HG02798 (cell line): ENCODE measurements around the gene IKZF2.
A peak's percentile ranks its signal among the peaks of the same experiment; 100 is the strongest.

Experiments
- ATAC-seq: cut with Tn5 transposase; IDR thresholded peaks from one replicate; pipeline ENCODE4 v1.9.1; 2021; ENCODE audit warnings: mild to moderate bottlenecking; ENCODE audit not compliant: unreplicated experiment, poor library complexity

IKZF2 gene

DNA sequence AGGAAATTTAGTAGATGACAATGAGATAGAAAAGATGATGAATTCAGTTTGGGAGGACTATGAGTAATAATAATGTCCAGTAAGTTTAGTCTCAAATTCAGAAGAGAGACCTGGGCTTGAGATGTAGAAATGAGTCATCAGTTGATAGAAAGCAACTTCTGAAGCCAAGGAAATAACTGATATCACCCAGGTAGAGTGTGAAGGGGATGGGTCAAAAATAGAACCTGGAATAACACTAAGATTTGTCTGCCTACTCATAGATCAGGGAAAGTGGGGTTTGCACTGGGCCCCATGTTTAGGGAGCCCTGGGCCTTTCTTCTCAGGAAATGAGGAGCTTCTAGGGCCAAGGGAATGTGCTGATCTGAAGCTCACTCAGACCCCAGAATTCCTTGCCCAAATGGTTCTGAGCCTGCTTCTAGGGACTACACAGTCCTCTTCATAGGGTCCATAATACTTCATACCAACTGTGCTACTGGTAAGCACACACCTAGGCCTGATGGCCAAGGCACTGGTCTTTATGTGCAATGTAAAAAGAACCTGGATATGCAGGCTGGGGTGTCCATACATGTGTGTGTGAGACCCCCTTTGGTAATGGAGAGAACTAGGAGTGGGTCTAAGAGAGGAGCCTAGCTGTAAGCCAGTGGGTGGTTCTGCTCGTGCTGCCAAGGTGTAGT is 141.2 kb downstream of the IKZF2 start:
- ATAC-seq: no peak

DNA sequence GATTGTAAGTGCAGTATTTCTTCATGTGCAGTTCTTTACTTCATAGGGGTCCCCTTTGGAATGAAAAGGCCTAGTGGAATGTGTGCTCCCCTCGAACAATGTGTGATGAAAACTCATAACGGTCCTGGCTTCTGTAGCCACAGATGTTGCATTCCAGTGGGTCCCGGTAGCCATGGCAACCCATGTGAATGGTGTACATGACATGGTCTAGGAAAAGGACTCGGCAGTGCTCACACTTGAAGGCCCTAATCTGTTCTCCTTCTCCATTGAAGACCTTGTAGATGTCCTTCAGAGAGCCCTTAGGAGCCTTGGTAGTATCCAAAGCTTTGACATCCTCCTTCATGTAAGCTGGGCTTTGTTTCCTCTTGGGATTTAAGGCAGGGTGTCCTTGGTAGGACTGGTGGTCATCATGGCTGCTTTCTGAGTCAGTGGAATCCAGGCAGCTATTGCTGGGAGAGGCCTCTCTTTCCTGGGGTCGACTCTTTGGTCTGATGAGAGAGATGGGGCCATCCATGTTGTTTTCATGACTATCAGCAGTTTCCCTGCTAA is 144.0 kb downstream of the IKZF2 start:
- no peak for ATAC-seq

DNA sequence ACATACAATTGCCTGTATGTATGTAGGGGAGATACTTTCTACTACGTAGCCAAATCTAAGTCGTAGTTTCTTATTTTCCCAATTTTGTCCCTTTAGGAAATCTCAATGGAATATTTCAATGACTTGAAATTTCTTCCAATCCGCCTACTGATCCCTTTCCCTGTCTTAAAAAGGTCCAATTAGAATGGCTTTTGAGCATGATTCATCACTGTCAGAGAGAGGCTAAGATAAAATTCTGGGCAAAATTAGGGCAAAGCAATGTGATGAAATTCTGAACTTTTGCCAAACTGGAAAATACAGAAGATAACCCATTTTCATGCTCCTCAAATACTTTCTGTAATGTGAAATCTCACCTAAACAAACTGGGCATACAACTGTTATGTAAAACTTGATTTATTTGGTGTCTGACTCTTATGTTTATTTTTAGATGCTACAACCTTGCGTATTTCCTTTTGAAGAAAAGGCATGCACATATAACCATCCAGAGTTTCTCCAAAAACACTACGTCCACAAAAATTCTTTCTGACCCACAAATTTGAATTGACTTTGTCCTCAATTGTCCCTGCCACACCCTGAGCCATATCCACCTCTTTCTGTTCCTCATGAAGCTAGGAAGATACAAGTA is 147.1 kb downstream of the IKZF2 start:
- ATAC-seq: no peak

DNA sequence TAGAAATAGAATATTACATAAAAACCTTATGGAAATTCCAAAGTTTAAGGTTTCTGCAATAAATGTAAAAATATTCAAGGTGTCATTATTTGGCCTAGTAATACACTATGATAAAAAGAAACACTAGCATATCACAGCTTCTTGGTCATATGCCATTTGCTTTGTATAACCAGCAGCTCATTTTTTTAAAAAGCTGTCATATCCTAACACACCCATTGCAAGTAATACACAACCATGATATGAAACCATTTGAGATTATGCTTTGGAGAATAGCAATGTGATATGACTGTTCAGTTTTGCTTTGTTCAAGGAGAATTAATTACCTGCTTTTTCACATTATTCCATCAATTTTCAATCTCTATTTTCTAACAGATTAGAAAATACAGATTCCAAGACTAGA is 149.0 kb downstream of the IKZF2 start:
- ATAC-seq: no peak

DNA sequence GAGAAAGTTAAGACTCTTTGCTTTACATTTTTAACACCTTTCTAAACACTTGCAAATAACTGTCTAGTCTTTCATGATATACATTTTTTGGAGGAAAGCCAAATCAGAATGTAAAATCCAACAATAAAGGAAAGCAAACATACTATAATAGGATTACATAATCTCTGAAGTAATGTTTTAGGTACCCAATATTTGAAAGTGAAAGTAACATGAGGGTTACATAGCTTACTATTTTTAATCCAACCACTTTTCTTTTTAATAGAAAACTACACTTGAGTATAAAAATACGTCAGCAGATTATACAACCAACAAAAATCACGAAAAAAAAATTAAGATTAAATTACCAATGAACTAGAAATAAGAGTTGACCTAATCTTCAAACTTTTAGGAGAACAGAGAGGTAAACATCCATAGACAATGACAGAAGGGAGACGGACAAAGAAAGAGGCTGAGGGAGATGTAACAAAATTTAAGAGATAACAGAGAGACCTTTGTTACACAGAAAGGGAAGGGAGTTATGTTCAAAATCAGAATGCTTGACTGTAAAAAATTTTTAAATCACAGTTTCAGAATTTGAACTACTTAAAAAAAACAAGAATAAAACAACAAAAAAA is 150.0 kb downstream of the IKZF2 start:
- ATAC-seq: no peak

DNA sequence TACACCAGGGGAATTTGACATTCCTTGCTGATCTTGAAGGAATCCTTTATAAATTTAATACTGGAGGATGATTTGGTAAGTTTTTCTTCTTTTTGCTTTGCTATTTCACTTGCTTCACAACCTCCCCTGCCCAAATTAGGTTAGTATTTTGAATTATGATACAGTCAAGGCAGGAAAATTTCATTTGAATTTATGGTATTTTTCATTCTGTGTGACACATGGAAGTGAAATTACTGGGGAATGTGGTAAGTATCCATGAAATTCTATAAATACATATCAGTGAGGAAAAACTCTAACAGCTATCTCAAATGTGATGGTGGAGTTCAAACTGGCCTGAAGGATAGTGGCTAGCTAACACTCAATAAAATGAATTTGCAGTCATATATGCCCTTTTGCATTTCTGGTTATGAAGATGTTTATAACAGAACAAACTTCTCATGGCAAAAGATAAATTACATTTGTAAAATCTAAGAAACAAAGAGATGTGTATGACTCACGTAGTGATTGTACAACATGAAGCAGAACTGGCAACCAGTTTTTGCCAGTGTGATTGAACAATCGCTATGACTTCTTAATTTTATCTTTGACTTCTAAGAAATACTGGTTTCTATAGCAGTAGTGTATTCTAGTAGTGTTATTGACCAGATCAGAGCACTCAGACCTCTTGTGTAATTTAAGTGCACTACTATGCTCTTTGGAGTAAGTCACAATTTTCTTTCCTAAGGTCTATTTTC is 152.6 kb downstream of the IKZF2 start:
- no peak for ATAC-seq

DNA sequence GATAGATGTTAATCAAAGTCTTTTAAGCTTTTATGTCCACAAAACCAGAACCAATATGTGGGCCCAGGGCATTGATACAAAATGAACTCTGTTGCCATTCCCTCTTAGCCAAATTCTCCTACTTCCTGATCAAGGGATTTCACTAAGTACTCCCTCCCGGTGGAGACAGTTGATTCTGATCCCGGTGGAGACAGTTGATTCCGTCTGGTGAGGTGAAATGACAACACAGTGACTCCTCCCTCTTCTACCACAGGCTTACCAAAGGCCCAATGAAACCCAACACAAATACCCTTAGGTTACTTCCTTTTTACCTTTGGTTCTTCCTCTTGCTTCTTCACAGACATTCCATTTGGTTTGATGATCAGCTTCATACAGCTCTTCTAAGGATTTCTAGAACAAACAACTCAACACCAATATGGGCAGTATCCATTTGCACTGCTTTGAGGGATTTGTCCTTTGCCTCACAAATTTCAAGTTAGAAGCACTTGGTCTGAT is 153.8 kb downstream of the IKZF2 start:
- ATAC-seq: no peak

DNA sequence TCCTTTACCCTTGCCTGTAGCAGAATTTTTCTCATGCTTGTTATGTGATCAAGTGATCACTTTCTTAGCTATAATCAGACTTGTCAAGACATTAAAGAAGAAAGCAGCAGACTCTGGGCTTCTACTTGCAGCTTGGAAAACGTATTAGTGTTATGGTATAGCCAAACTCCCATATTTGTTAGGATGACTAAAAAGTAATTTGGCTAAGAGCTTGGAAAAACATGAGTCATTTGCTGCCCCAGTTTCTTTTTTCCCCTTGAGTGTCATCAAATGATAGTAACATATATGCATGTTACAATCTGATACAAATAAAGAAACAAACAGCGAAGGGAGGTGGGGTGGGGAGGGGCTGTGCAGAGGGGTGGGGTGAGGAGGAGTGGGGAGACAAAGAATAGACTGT is 155.5 kb downstream of the IKZF2 start:
- ATAC-seq: no peak

DNA sequence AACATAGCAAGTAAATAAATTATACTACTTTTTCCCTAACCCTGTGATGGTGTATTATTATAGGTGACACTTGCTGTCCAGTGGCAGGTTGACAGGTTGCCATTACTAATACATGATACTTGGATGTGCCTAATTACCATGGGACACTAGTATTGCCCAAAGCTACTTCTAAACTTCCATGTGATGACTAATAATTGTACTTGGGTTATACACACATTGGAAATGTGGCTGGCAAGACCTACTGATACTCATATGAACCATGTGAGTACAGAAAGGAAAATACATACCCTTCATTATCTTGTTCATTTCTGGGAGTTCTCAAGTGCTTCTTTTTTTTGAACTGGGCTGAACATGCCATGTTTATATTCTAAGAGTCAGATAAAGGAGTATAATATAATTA is 156.4 kb downstream of the IKZF2 start:
- ATAC-seq: no peak

DNA sequence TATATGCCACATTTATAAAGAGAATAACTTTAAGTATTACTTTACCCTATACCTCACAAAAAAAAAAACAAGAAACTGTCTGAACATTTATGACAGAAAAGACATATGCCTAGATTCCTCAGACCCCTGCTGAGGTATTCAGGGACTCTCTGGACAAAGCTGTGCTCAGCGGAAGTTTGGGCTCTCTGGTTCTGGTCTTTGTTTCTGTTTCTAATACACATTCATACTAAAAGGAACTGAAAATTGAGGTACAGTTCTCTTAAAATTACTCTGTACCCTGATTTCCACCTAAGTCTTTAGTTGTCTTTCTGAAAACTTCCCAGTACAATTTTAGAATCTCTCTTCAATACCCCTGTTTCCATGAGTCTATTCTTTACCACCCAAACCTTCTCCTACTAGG is 160.3 kb downstream of the IKZF2 start:
- peak; percentile 89 for ATAC-seq

DNA sequence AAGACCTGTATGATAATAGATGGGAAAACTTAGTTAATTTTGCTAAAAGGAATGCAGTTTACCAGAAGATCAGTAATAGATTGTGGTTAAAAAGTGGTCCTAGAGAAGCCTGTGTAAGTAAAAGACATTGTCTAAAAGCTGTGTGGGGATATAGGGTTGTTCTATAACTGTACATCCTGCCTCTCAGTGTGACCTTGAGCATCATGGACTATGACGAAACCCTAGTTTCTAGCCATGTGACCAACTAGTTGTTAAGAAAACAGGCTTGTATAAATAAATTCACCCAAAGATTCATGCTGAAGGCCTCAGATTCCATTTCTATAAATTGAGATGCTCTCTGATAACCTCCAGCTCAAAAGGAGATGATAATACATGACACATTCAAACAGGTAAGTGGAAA is 160.7 kb downstream of the IKZF2 start:
- ATAC-seq: peak; percentile 82

DNA sequence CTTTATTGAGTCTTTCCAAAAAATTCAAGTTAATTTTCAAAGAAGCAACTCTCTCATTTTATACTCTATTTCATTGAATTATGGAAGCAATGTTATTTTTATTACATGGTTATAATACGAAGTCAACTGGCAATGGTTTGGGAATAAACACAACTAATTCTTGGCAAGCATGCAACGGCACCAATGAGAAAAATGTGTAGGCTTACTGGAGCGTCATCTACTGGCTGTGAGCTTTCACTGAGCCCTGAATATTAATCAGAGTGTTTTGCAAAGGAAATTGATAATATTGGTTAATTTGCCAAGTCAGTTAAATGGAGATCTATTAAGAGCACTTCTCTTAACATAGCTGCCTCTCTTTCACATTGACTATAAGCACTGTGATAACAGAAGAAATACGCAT is 163.9 kb downstream of the IKZF2 start:
- no peak for ATAC-seq

DNA sequence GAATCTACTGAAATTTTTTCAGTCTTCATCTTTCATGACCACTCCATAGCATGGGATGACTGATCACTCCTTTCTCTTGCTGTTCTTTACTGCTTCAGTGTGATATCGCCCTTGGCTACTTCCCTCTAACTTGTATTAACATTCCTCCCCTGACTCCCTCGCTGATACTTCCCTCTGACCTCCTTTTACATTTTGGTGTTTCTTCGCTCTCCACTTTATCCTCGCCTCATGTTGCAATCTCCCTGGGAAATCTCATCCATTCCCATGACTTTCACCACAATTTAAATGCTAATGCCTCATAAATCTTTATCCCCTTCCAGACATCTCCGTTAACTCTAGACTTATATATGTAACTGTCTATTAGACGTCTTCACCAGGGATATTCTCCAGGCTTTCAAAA is 167.3 kb downstream of the IKZF2 start:
- no peak for ATAC-seq

DNA sequence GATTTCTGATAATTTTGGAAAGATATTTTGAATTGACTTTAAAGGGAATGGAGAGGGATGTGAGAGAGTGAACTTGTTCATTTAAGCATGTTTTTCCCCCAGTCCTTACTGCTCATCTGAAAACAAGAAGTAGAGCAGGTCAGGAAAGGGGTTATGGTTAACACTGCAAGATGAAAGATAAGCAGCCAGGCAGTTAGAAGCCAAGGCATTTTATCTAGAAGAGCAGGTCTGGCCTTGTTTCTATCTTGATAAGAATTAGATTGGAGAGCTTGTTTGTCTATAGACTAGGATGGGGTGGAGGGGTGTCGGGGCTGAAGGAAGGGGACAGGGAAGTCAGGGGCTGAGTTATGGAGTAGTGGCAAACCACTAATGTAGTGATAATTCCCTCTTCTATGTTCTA is 171.6 kb downstream of the IKZF2 start:
- no peak for ATAC-seq

DNA sequence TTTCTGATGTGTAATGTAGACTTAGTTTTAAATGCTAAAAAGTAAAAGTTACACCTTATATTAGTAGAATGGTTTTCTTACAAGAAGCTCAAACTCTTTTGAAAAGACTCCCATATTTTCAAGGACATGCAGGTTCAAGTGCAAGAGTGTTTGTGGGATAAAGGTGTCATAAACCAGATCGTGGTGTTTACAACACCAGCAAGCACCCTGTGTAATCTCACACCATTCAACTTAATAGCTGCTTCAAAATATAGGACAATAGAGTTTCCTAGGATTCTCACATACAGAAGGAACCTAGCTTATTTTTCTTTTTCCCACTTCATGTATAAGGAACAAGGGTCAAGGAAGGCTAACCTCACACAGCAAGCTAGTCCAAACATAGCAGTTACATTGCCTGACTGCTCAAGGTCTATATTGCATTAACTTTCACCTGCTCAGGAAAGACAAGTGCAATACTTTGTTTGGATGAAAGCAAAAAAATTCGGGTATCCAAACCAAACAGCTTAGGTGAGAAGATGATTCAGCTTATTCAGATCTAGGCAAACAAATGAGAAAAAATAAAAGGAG is 172.3 kb downstream of the IKZF2 start:
- ATAC-seq: no peak

DNA sequence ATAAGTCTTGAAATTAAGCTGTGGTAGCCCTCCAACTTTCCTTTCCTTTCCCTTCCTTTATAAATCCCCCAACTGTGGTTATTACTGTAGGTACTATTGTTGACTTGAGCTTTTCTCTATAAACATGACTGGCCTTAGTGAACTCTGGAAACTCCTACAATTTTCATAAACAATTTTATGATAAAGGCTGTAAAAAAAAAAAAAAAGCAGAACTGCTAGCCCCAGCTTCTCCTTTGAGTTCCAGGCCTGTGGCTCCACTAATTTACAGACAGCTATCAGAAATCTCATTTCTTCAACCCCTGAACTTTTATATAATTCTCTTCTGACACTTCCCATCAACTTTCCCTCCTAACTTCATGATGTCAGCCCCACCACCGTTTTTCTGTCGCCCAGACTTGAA is 174.3 kb downstream of the IKZF2 start:
- ATAC-seq: no peak

DNA sequence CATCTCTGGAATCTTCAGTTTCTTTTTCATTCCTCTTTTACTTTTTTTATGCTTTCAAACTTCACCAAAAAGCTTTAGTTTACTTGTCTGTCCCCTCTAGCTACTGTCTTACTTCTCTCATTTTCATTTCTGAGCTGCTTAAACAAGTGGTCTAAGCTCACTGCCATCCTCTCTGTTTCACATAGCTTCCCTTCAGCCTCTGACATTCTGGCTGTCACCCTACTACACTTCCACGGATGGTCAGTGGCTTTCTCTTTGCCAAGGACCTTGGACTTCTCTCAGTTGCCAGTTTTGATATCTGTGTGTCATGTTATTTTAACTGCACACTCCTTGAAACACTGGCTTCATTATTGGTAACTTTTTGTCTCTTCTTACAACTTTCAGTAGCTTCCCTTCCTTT is 176.1 kb downstream of the IKZF2 start:
- ATAC-seq: peak; percentile 56

DNA sequence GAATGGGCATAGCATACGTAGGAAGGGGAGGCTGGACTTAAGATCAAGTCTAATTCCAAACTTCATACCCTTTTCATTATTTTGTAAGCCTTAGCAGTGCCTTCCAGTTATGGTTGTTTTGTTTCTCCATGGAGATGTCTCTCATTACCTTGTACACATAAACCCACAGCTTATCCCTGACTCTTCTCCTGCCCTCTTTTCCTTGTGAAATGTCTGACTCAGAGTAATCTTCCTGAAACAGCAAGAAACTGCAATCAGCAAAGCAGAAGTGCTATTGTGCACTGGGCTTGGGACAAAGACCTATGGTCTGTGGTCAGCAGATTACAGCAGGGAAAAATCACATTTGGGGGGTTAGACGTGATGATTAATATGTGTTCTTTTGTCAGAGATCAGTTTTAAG is 176.7 kb downstream of the IKZF2 start:
- ATAC-seq: no peak

DNA sequence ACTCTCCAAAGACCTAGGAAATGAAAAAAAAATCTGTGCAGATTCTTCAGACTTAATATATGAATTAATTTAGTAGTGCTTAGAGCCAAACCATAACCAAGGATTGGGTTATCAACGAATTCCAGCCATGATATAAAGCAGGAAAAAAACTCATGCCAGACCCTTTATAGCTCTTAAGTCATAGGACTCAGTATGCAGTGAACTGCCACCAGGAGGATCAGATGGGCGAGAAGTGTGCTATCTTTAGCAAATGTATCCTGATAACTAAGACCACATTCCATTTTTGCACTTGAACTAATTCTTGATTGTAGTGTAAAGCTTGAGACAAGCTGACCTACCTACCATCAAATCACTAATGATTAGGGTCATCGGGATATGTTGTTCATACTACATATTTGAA is 178.1 kb downstream of the IKZF2 start:
- no peak for ATAC-seq

DNA sequence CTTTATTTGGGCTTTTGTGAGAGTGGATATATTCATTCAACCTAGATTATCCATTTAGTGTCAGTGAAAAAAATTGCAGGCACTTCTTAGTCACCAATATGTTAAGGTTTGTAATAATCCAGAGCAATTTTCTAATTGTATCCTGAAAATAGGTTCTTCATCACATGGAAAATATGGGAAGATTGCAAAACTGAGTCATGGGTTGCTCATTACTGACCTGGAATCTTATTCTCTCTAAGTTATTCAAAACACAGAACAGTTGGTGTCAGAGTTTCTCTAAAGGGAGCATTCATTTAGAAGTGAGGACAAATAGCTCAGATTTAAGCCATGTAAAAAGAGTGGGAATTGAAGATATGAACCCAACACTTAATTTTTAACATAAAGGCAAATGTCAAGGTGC is 181.3 kb downstream of the IKZF2 start:
- ATAC-seq: no peak
